IPS-NIHi11 (cell line): Measurements from ENCODE around the gene TACC3.
A peak's percentile ranks its signal among the peaks of the same experiment; 100 is the strongest.

ENCODE experiments used
- DNase-seq: peaks from one replicate; pipeline ENCODE4 v3.0.0; 2012; ENCODE audit warnings: mixed read lengths, low spot score

TACC3 gene

GRCh38 chr4:1776521-1777161, 55.3 kb downstream of the TACC3 start:
- no peak for DNase-seq

DNA sequence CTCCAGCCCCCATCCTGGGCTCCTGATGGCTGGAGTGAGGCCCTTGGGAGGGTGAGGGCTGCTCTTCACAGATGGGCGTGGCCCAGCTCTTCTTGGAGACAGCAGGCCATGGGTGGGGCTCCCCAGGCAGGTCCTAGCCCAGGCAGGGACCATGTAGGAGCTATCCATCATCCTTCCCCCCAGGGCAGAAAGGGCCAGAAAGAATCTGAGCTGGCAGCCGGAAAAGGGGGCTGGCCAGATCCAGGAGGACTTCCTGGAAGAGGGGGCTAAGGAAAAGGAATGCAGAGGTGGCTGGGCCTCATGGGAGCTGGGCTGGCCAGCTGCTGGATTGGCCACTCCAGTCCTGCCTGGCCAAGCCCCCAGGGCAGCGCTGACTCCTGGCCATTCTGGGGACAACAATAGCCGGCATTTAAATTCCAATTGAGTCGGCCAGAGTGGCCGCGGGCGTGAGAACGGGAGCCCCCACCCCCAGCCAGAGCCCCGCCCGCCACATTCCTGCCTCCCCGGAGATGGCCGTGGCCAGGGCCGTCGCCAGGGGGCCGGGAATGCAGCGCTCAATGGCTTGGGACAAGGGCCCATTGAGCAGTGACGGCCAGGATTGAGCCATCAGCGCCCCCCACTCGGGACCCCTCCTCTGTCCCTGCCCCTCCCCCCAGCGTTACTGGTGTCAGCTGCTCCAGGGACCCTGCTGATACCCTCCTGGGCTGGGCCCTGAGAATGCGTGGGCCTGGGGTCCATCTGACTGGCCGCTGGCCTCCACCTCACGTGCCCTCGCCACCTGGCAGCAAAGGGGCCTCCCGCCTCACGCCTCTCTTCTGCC, 56.7 kb downstream of the TACC3 start:
- peak; percentile 93 for DNase-seq

GRCh38 chr4:1778642-1779392, 57.5 kb downstream of the TACC3 start:
- no peak for DNase-seq

- DNase-seq: no peak
Measured at GRCh38 chr4:1779588-1780382, 58.5 kb downstream of the TACC3 start.

DNA sequence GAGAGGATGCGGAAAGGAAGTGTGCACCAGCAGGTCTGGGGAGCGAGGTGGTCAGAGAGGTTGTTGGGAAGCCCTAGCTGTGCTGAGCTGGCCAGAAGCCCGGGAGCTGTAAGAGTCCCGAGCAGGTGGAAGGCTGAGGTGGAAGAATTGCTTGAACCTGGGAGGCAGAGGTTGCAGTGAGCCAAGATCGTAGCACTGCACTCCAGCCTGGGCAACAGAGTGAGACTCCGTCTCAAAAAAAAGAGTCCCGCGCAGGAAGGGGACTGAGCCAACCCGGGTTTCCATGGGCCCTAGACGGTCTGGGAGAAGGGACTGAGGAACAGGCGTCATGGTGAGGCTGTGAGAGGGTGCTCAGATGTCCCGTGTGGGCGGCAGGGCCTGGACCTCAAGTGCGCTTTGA, 59.1 kb downstream of the TACC3 start:
- no peak for DNase-seq

- DNase-seq: no peak
Measured at GRCh38 chr4:1783015-1783414, 61.7 kb downstream of the TACC3 start.

GRCh38 chr4:1783970-1784369, 62.6 kb downstream of the TACC3 start:
- no peak for DNase-seq

DNA sequence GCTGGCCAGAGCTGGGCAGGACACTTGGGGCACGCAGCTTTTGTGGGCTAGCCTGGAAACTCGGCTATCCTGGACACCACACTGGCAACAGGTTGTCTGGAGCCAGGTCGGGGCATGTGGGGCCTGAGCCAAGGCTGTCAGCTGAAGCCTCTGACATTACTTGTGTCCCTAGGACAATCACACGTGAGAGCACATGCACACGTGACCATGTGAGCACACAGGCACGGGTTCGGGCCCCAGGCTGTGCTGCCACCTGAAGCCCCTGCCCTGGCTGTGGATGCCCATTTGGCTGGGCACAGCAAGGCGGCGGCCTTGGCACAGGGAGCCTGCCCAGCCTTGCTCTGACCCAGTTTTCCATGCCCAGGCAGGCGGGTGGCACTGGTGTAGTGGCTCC, 63.1 kb downstream of the TACC3 start:
- no peak for DNase-seq

- no peak for DNase-seq
Measured at GRCh38 chr4:1784789-1785591, 63.7 kb downstream of the TACC3 start.

DNA sequence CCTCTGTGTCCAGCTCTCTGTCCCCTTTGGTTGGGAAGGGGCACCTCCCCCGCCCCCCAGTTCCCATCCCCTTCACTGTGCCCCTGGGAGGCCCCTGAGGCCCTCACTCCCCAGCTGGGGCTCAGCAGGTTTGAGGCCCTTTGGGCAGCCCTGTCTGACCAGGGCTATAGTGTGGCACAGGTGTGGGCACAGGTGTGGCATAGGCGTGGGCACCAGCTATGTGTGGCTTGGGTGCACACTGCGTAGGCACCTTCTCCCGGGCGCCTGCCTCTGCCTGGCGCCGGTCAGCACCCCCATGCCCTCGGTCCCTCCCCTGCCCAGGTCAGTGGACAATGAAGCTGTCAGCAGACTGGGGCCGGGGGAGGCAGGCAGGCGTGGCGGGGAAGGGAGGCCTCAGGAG, 64.3 kb downstream of the TACC3 start:
- no peak for DNase-seq

DNA sequence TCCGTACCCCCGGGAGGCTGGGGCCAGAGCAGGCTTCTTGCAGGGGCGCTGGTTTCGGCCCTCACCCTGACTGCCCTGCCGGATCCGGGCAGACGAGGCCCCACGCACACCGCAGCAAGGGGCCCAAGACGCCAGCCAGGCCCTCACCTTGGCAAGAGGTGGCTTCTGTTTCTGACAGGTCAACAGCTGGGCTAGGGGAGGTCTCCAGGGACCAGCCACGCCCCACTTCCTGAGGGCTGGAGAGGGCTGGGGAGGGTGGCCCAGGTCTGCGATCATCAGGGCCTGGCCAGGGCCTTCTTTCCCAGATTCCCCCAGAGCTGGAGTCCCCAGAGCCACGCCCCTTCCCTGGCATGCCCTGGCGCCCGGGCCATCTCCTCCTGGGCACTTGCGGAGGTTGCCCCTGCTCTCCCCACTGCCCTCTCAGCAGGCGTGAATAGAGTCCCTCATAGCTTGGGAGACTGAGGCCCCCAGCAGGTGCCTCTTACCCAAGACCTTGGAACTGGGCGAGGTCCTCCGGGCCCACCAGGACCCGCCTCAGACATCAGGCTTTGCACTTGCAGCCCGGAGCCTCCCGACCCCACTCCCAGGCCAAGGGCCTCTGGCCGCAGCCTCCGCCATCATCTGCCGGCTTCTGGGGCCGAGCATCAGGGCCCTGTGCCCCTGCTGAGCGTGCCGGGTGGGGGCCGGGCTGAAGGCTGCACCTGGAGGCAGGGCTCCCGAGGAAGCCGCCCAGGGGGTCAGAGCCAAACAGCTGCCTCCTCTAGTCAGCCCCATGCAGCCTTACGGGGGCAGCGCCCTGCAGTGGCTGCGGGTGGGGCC, 65.4 kb downstream of the TACC3 start:
- DNase-seq: no peak

DNA sequence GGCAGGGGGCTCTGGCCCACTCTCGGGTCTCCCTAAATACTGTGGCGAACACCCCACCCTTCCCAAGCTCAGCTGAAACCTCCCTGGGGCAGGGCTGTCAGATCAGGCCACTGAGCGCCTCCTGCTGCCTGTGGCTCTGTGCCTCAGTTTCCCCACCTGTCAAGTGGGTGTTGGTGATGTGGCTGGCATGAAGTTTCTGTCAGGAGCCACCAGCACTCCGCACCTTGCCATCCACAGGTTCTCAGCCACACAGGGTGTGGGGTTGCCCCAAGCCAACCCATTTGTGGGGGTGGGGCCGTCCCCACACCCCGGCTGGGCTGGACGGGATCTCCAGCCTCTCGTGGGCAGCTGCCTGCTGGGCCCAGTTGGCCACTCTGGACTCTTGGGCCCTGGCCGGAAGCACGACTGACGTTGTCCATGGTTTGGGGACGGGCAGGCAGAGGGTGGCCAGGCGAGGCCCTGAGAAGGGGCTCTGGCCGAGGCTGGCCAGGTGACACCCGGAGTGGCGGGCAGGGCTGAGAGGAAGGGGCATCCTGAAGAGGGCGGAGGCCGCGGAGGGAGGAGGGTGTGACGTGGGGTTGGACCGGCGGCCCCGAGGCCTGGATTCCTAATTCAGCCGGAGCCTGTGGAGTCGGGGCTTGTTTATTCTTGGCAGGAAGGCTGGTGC, 66.2 kb downstream of the TACC3 start:
- no peak for DNase-seq

- DNase-seq: no peak
Measured at GRCh38 chr4:1788254-1788973, 67.1 kb downstream of the TACC3 start.

DNA sequence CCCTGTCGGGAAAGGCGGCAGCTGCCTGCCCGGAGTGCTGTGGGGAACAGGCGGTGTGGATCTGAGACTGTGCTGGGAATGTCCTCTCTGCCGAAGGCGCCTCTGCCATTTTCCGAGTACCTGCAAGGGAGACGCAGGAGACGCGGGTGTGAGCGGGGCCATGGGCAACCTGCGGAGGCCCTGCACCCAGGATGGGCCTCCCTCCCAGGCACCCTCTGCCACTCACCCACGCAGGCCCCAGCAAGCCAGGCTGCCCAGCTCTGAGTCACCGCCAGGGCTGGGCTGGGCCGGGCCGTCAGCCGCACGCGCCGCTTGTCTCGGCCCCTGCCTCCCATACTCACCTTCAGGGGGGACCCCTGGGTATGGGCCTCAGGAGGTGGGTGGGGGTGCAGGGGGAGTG, 68.2 kb downstream of the TACC3 start:
- no peak for DNase-seq

DNA sequence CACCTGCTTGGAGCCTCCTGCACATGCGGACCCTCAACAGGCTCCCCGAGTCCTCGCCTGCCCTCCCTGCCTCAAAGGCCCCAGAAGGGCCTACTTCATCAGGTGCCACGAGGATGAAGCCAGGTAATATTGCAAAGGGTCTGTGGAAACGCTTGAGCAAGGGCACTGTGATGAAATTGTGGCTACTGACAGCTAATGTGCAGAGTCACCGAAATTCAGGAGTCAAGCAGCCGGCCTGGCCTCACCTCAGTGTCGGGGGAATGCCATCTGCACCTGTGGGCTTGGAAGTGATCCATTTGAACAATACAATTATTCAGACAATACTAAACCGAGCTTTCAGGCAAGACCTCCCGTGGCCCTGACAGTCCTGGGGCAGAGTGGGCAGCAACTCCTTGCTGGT, 68.7 kb downstream of the TACC3 start:
- DNase-seq: no peak

GRCh38 chr4:1792158-1792831, 71.0 kb downstream of the TACC3 start:
- no peak for DNase-seq

DNA sequence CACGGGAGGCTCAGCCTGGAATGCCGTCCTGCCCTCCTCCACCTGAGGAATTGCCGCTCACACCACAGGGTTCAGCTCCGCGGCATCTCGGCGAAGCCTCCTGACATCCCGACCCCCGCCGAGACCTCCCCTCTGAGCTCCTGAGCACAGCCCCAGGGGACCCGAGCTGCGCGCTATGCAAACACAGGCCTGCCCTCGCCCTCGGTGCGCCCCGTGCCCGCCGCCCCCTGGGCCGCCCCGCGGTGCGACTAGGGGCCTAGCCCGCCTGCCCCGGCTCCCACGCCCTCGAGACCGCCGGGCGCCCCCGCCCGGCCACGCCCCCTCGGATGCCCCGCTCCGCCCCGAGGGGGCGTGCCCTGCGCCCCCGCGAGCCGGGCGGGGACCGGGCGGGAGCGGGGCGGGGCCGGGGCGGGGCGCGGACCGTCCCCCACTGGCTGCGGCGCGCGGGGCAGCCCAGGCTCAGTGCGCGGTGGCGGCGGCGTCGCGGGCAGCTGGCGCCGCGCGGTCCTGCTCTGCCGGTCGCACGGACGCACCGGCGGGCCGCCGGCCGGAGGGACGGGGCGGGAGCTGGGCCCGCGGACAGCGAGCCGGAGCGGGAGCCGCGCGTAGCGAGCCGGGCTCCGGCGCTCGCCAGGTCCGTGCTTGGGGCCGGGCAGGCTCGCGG, 71.6 kb downstream of the TACC3 start, which contains the start of gene FGFR3:
Gene FGFR3 (plus strand): TSS at position 462 of the 664 bp plus-strand sequence. CDS start 642 bp downstream, outside the sequence.
- DNase-seq: peak; percentile 98

DNA sequence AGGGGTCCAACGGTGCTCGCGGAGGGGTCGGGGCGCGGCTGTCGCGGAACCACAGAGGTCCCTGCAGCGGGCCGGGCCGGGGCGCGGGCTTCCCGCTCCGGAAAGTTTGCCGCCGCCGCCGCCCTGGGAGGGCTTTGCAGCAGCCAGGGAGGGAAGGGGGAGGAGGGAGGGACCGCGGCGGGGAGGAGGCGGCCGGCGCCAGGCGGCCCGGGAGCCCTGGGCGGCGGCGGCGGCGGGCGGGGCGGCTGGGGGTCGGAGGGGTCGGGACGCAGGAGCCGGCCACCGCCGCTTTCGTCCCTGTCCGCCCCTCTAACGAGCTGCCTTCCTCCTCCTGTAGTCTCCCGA, 72.1 kb downstream of the TACC3 start:
- DNase-seq: peak; percentile 76
